Left kidney (tissue), 2 donors: ENCODE measurements around the gene ALS2CL. TPM values are rescaled to one million over a fixed set of nuclear protein-coding genes. Genes with fewer than 3 reads are reported as not detected.

Experiments used
- DNase-seq: peaks from one replicate; pipeline ENCODE4 v3.0.0-alpha.2; 2013
- polyA plus RNA-seq: library from polyadenylated mRNA; unstranded; fragments of 120-200 nt; gene quantifications from one replicate; pipeline ENCODE4 v1.2.1, GENCODE V29; 2013; ENCODE audit not compliant: insufficient read length

ALS2CL gene
- polyA plus RNA-seq, 1 donor: 12.4 TPM

- DNase-seq: no peak
Observed at GRCh38 chr3:46679681-46680080, 13.8 kb downstream of the ALS2CL start.

- DNase-seq: no peak
Observed at GRCh38 chr3:46678280-46678679, 15.2 kb downstream of the ALS2CL start.

- DNase-seq: no peak
Observed at GRCh38 chr3:46677411-46677726, 16.1 kb downstream of the ALS2CL start.

DNA sequence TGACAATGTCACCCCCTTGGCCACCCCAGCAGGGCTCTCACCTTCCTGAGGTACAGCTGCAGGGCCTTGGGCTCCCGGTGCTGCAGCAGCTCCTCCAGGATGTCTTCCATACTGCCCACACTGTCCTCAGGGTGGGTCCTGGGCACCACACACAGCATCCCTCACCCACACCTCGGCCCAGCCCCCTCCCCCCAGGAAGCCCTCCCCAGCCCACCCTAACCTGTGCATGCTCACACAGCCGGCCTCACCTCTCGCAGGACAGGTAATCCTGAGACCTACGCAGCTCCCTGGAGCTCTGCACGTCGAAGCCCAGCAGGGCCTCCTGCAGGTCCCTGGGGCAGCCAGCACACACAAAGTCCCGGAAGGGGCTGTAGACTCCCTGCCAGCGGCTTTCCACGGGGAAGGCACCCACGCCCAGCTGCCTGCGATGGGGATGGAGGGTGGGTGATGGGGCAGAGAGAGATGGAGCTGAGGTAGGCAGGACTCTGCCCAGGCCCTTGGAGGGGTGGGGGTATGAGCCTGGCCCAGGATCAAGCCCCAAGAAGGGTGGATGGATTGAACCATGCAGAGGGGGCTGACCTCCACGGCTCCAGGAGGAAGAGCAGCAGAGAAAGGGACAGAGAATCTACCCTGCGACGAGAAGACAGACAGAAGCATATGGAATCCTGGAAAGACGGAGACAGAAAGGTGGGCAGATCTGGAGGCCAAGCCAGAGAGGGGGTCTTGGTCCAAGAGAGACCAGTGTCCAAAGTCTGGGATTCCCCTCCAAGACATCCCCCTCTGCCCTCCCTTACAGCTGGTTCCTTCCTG lies 16.7 kb downstream of the ALS2CL start:
- no peak for DNase-seq

DNA sequence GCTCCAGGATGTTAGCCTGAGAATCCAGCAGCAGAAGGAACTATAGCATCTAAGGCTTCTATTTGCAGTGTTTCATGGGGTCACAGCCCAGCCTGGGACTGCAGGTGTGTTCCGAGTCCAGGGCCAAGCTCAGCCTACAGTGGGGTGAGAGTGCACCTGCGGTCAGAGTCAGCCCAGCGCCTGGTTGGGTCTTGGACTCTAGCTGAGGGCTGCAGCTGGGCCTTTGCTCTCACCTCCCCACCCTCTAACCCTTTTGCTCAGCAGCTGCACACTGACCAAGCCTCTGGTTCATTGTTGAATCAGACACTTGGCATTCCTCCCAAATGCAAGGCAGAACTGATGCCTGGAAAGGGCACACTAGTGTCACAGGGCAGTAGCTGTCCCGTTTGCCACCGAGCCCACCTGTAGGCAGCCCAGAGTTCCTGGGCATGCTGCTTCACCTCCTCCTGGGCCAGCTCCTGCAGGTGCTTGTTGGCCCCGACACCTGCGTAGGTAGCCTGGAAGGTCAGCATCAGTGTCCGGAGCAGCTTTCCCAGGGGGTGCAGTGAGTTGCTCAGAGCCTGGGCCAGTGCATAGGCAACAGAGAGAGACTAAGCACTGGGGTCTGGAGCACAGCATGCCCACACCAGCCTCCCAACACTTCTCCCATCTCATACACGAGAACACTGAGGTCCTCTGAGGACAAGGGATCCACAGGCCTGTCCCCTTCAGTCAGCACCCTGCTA lies 17.5 kb downstream of the ALS2CL start:
- DNase-seq: no peak

DNA sequence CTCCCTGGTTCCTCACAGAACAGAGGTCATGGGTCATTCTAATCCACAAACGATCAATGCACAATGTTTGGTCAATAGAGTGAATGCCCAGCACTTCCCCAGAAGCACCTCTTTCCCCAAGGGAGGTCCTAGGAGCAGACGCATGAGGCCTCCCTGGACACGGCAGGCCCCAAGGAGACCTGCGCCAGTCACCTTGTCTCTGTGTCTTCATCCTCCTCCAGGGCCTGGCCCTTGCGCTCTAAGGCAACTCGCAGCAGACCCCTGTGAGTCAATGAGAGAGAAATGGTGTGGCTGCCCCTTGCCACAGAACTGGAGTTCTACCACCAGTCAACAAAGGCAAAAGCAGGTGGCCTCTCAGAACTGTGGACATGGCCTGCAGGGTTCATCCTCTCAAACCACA lies 18.1 kb downstream of the ALS2CL start:
- no peak for DNase-seq

DNA sequence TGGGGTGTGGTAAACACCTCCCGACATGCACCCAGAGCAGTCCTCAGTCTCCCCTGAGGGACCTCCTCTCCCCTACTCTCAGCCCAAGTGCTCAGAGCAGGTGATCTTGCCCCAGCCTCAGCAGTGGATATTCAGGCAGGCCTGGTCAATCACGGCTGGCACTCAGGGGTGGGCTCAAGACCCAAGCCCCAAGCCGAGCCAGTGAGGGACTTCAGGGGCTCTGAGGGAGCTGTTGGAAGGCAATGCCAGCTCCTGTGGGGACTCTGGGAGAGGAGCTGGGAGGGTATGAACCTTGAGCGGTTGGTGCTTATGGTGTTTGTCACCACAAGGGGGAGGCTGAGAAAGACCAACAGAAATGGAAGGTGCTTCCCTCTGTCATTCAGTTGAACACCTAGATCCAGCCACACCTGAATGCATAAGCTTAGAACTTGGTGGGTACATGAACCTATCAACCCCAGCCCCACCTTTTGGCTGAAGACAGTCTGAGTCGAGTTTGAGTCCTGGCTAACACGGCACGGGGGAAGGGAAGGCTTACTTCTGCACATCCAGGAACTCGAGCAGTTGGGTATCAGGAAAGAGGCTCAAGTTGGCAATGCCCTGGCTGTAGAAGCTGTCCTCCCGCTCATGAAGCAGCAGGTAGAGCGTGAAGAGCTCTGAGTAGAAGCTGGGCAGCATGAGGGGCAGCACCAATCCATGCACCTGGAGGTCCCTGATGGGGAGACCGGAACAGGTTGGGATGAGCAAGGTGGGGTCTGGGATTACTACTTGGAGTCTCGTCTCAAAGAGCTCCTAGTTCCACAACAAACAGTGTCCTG lies 19.2 kb downstream of the ALS2CL start:
- no peak for DNase-seq

DNA sequence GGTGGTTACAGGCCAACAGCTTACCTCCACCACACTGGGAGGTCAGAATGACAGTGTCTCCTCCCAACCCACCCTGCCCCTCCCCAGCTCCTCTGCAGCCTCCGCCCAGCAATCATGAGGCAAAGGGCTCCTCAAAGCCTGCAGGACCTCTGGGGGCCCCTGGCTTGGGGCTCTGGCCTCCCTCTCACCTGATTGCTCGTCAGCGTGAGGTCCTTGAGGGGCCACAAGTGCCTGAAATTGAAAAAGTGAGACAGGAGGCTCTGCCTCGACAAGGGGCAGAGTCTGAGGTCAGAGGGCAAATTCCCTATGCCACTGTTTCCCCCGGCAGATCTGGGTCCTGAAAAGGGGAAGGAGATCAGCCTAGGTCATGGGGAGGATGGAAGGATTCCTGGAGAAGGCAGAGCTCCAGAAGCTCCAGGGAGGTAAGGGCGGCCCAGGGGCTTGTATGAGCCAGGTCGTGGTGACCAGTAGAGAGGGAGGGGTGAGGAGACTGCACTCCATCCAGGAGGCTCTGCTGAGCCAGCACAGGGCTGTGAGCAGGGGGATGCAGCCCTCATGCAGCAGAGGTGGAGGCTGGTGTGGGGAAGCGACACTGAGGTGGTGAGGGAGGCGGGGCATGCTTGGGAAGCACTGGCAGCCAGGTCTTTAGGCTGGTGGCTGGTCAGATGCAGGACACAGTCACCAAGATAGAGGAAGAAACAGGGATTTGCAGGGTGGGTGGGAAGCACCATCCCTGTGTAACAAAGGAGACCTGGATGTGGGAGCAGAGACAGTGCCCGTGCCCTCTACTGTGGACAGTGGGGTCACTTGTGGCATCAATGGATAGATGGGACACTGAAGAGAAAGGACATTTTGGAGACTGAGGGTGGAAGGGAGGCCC lies 20.1 kb downstream of the ALS2CL start:
- DNase-seq: no peak

DNA sequence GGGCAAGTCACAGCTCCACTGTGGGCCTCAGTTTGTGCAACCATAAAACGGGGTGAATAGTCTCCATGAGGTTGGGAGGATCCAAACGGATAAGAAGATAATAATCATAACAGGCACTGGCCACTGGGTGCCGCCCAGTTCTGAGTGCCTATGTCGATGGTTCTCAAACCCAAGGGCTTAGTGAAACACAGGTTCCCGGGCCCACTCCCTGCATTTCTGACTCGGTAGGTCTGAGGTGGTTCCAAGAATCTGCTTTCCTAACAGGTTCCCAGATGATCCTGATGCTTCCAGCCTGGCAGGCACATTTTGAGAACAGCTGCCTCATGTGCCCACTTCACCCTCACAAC lies 21.2 kb downstream of the ALS2CL start:
- no peak for DNase-seq

DNA sequence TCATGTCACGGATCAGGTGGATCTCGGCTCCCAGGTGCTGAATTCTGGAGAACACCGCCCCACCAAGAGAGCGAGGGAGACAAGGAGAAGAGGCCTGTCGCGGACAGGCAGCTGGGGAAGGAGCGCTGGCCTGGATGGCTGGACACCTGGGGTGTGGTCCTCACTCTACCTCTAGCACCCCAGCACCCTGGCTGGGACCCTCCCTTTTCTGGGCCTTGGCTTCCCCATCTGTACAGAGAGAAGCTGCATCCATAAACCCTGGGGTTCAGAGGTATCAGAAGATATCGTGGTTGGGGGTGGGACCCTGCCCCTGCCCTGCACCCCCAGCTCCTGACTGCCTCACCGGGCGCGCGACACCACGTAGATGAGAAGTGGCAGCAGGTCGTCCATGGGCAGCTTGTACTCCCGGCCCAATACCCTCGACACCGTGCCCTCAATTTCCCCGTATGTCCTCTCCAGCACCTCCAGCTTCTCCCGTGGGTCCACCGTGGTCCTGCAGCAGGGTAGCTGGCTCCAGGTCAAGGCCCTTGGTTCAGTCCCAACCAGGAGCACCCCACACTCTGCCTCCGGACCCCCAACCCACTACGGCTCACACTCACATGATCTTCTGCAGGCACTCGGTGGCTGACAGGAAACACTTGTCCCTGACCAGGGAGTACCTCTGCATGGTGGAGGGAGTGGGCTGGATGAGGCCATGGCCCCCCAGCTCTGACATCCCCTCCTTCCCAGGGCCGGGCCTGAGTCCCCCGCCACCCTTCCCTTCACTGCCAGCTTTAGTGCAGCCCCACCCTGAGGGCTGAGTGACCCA lies 21.7 kb downstream of the ALS2CL start:
- DNase-seq: no peak

DNA sequence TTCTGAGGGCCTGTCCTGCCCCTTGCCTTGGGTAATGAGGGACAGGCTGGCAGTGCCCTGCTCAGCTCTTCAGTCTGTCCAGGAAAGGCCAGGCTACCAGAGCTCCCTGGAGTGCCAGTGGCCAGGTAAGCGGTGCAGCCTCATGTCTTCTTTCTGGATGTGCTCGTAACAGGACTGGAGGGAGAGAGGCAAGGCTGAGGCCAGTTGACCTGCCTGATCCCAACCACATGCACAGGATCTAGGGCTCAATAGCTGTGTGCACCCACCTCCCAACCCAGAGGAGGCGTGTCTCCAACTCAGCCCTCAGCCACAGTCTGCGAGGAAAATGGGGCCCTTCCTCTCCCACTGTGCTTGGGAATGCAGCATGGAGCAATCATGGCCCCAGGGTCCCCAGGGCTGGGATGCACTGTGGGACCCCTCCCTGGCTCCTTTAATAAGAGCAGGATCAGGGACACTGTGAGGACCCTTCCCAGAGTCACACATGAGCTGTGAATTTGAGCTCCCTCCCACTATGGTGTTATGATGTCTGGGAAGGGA lies 22.5 kb downstream of the ALS2CL start:
- no peak for DNase-seq

DNA sequence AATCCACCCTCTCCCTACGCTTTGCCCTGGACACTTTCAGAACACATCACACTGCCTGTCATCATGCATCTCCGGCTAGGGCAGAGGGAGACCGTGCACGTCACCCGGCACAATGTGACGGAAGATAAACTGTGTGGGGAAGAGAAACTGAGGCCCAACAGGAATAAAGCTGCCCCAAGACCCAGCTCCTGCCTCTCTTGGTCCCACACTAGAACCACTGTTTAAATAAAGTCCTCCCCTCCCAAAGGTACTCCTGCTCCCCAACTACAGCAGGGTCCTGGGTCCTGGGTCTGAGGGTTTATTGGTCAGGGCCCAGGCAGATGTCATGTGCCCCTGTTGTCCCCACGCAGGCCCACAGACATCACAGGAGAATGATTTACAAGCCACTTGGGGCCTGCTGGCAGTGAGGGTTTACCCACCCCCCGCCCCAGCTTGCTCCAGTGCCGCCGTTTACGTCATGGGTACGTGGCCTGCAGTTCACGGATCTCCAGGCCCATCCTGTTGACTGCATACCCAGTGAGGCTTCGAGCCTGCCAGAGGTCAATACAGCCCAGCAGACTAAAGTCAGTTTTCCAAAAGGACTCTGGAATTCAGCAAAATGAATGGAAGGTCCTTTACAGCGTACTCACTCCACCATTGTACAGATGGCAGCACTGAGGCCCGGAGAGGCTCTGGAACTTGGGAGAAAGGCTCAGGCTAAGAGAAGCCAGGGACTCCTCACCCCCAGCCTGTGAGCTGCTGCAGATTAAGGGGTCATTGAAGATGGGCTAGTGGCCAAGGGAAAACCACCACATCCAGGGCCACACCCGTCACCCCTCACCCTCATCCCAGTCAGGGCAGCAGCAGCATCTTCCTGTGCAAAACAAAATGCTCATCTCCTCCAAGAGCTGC lies 23.2 kb downstream of the ALS2CL start:
- DNase-seq: no peak

DNA sequence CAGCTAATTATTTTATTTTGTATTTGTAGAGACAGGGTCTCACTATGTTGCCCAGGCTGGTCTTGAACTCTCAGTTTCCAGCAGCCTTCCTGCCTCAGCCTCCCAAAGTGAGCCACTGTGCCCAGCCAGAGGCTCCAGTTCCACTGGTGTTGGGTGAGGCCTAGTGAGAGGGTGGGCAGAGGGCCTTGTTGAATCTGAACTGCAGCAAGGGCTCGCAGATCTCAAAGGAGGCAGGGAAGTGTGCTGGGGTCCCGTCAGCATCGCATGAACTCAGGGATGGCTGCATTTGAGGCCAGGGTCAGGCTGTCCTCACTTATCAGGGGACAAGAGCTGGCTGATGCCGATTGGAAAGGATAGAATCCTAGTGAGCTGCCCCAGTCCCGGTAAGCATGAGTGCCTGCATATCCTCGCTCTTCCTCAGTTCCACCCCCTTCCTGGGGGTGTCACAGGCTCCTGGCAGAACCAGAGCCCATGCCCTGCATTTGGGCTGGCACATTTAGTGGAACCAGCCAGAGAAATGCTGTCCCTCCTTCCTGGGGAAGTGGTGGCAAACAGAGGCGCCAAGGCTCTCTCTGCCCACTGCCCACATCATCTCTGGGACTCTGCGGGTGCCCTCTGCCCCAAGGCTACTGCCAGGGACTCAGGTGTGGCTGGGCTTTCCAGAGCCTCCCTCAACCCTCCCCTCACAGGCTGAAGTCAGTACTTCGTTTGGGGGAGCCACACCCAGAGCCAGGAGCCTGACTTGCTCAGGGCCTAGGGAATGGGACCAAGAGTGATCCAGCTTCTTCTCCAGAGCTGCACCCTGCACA lies 24.1 kb downstream of the ALS2CL start:
- DNase-seq: no peak

- no peak for DNase-seq
Observed at GRCh38 chr3:46668591-46668990, 24.9 kb downstream of the ALS2CL start.

DNA sequence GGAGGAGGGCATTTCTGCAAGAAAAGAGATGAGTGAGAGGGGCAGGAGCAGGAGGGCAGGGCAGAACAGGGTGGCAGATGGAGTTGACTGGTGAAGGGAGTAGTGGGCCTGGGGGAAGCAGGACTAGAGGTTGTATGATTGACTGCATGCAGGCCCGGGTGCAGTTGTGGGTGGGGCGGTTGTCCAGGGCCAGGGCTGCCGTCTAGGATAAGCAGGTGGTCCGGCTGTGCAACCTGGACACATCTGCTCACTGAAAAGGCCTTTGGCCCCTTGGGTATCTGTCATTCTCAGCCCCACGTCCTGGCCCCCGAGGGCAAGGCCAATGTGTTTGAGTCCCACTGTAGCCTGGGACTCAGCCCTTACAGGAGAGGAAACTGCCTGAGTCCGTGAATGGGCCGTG lies 25.4 kb downstream of the ALS2CL start:
- no peak for DNase-seq

DNA sequence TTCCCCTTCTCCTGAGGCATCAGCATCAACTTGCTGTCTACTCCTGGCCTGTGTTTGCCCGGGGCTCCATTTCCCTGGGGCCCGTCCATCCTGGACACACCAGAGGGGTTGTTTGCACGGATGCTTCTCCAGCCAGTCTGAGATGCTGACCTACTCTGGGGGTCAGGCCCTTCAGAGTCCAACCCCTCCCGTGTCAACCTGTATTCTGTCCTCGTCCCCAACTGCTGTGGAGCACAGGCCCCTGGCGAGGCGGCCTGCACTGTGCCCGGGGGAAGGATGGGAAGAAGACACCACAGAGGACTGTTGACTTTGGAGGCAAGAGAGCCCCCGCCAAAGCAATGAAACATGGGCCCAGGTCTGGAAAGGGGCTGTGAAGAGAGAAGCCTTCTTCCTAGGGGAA lies 25.8 kb downstream of the ALS2CL start:
- DNase-seq: no peak

GRCh38 chr3:46667061-46667621 lies 26.3 kb downstream of the ALS2CL start:
- DNase-seq: no peak

- DNase-seq: no peak
Observed at GRCh38 chr3:46666453-46666845, 27.0 kb downstream of the ALS2CL start.
